Osteoblast (primary cell): Measurements from ENCODE around the gene TCF12. TPM values are rescaled to one million over a fixed set of nuclear protein-coding genes. Genes with fewer than 3 reads are reported as not detected.
"Not testable (repeated sequence)": the region's sequence is repeated elsewhere in the genome, so short reads cannot be mapped to it uniquely, and the experiment has no call there.

Source experiments
- DNase-seq: peaks from one replicate; pipeline ENCODE4 v3.0.0; 2011; ENCODE audit warnings: low spot score, mixed read lengths; ENCODE audit not compliant: insufficient read length; ENCODE audit errors: missing footprints
- H2AFZ ChIP-seq: 2 replicates; pipeline ENCODE4 v1.6.0; 2011; ENCODE audit warnings: mild to moderate bottlenecking, low read length
- H3K27ac ChIP-seq: 2 replicates; pipeline ENCODE4 v1.5.1; 2011; ENCODE audit warnings: mild to moderate bottlenecking, low read depth, low read length, moderate library complexity
- H3K27me3 ChIP-seq: 2 replicates; pipeline ENCODE4 v1.6.0; 2012; ENCODE audit warnings: mild to moderate bottlenecking, control low read depth, inconsistent platforms, low read length, moderate library complexity; ENCODE audit not compliant: insufficient read depth
- H3K36me3 ChIP-seq: 2 replicates; pipeline ENCODE4 v1.5.1; 2011; ENCODE audit warnings: mild to moderate bottlenecking, low read length, control low read depth, moderate library complexity; ENCODE audit not compliant: insufficient read depth
- H3K4me1 ChIP-seq: 2 replicates; pipeline ENCODE4 v1.5.1; 2011; ENCODE audit warnings: mild to moderate bottlenecking, low read length, control low read depth, moderate library complexity; ENCODE audit not compliant: insufficient read depth
- H3K4me2 ChIP-seq: 2 replicates; pipeline ENCODE4 v1.6.0; 2011; ENCODE audit warnings: mild to moderate bottlenecking, low read length; ENCODE audit not compliant: insufficient read depth
- H3K4me3 ChIP-seq: fragments of 200-600 bp; sonication (generic); 3 replicates; pipeline ENCODE4 v1.5.1; 2012; ENCODE audit warnings: mild to moderate bottlenecking, low read length, inconsistent platforms; ENCODE audit not compliant: insufficient read depth
- H3K79me2 ChIP-seq: 2 replicates; pipeline ENCODE4 v1.6.0; 2012; ENCODE audit warnings: mild to moderate bottlenecking, low read length, control low read depth, inconsistent platforms; ENCODE audit not compliant: insufficient read depth
- H3K9me3 ChIP-seq: 2 replicates; pipeline ENCODE4 v1.5.1; 2011; ENCODE audit warnings: low read depth, low read length, control low read depth
- H4K20me1 ChIP-seq: 2 replicates; pipeline ENCODE4 v1.6.0; 2012; ENCODE audit warnings: mild to moderate bottlenecking, low read length, control low read depth; ENCODE audit not compliant: insufficient read depth
- total RNA-seq: library from RNA; depleted of rRNA; stranded (reverse); fragments of >200 nt; gene quantifications from 2 replicates; pipeline ENCODE4 v1.2.3, GENCODE V29; 2012
- TF ChIP-seq, protein P1 (sequence below): IDR thresholded peaks from 2 replicates; pipeline ENCODE4 v1.5.1; 2011; ENCODE audit warnings: mild to moderate bottlenecking, low read depth, low read length, moderate library complexity; ENCODE audit errors: extremely low read depth

Gene TCF12
- total RNA-seq, 1 donor = 86.5 TPM

DNA sequence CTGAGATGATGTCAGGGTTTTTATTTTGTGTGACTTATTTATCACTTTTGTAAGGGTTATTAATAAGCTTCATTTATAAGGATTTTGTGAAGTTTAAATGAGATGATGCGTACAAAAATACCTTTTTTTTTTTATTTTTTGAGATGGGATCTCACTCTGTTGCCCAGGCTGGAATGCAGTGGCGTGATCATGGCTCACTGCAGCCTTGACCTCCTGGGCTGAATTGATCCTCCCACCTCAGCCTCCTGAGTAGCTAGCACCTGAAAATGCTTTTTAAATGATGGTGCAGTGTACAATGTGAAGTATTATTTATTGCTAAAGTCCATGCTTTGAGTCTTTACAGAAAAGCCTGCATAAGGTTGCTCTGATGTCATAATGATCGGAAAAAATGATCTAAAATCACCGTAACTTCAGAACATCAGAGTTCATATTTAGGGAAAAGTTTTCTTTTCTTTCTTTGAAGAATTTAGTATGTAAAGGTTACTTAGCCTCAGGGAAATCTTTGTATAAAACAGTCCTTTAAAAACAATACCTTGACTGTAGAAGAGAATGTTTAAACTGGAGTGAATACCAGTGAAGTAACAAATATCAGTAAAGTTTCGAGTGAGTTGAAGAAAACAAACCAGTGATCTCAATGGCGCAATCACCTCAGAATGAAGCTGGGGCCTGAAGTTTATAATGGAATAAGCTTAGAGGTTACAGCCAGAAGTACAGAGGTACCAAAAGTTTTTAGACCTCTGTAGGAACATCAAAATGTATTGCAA is 29.7 kb downstream of the TCF12 start:
- no peaks in the 10 kb centered on the region for H3K9me3 ChIP-seq
- peaks cover 11% of the 10 kb centered on the region for H3K4me1 ChIP-seq
- DNase-seq = no peak
- H3K4me2 ChIP-seq = peak overlapping the region; percentile 64
- H3K27ac ChIP-seq = peak overlapping the region; percentile 19
- H2AFZ ChIP-seq = no peak overlapping the region
- H3K27me3 ChIP-seq = no peaks in the 10 kb centered on the region
- H3K36me3 ChIP-seq = peaks cover 4% of the 10 kb centered on the region
- peaks cover 99% of the 10 kb centered on the region for H3K79me2 ChIP-seq
- TF ChIP-seq, protein P1, sequence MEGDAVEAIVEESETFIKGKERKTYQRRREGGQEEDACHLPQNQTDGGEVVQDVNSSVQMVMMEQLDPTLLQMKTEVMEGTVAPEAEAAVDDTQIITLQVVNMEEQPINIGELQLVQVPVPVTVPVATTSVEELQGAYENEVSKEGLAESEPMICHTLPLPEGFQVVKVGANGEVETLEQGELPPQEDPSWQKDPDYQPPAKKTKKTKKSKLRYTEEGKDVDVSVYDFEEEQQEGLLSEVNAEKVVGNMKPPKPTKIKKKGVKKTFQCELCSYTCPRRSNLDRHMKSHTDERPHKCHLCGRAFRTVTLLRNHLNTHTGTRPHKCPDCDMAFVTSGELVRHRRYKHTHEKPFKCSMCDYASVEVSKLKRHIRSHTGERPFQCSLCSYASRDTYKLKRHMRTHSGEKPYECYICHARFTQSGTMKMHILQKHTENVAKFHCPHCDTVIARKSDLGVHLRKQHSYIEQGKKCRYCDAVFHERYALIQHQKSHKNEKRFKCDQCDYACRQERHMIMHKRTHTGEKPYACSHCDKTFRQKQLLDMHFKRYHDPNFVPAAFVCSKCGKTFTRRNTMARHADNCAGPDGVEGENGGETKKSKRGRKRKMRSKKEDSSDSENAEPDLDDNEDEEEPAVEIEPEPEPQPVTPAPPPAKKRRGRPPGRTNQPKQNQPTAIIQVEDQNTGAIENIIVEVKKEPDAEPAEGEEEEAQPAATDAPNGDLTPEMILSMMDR = no peak
- peaks cover 28% of the 10 kb centered on the region for H4K20me1 ChIP-seq
- H3K4me3 ChIP-seq = no peak overlapping the region

DNA sequence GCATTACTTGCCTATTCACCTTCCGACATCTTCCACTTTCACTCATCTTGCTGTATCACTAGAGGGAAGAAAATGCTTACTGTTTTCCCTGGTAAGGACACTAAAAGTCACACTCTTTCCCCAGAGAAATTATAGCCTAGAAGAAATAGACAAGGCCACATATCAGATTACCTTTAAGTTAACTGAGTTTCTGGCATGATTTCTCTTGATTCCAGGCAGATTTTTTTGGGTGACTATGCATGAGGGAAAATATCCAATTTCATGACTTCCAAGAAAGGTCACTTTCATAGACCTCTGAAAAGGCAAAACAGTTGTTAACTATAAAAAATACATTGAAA is 30.3 kb downstream of the TCF12 start:
- H3K4me3 ChIP-seq = no peak overlapping the region
- TF ChIP-seq, protein P1 = no peak
- no peaks in the 10 kb centered on the region for H3K27me3 ChIP-seq
- no peaks in the 10 kb centered on the region for H3K9me3 ChIP-seq
- H3K4me1 ChIP-seq = peaks cover 11% of the 10 kb centered on the region
- no peak for DNase-seq
- H4K20me1 ChIP-seq = peaks cover 28% of the 10 kb centered on the region
- H3K4me2 ChIP-seq = peak overlapping the region; percentile 64
- peaks cover 4% of the 10 kb centered on the region for H3K36me3 ChIP-seq
- peak overlapping the region; percentile 19 for H3K27ac ChIP-seq
- peaks cover 99% of the 10 kb centered on the region for H3K79me2 ChIP-seq
- H2AFZ ChIP-seq = no peak overlapping the region

DNA sequence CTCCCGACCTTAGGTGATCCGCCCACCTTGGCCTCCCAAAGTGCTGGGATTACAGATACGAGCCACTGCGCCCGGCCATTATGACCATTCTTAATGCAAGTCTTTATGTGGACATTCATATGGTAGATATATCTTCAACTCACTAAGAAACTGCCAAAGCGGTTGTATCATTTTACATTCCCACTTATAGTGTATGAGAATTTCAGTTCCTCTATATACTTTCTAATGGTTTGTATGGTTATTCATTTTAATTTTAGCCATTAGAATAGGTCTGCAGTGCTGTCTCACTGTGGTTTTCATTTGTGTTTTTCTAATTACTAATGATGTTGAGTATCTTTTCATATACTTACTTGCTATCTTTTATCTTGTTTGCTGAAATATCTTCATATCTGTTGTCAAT is 32.5 kb downstream of the TCF12 start:
- Histone ChIP-seq H4K20me1 (peaks cover 25% of the 10 kb centered on the region), H3K4me2 (no peak overlapping the region), H3K27me3 (no peaks in the 10 kb centered on the region), H2AFZ (no peak overlapping the region), H3K27ac (no peak overlapping the region), H3K4me1 (peaks cover 11% of the 10 kb centered on the region), H3K9me3 (no peaks in the 10 kb centered on the region), H3K79me2 (peaks cover 96% of the 10 kb centered on the region), H3K36me3 (no peaks in the 10 kb centered on the region), H3K4me3 (no peak overlapping the region)
- no peak for DNase-seq
- TF ChIP-seq, protein P1 = no peak

DNA sequence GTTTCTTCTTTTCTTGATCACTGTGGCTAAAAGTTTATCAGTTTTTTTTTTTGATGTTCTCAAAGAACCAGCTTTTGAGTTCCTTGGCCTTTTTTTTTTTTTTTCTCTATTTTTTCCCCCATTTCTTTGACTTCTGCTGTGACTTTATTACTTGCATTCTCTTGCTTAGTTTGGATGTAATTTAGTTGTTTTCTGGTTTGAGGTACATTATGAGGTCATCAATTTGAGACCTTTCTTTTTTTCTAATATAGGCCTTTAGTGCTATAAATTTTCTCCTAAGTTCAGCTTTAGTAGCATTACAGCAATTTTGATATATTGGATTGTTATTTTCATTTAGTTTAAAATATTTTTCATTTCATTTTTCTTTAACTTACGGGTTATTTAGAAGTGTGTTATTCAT is 35.3 kb downstream of the TCF12 start:
- no peak overlapping the region for H2AFZ ChIP-seq
- no peaks in the 10 kb centered on the region for H3K9me3 ChIP-seq
- H3K4me3 ChIP-seq = no peak overlapping the region
- peaks cover 3% of the 10 kb centered on the region for H3K4me1 ChIP-seq
- TF ChIP-seq, protein P1 = no peak
- no peak for DNase-seq
- no peak overlapping the region for H3K4me2 ChIP-seq
- H3K79me2 ChIP-seq = peaks cover 95% of the 10 kb centered on the region
- H4K20me1 ChIP-seq = peaks cover 26% of the 10 kb centered on the region
- H3K36me3 ChIP-seq = no peaks in the 10 kb centered on the region
- H3K27ac ChIP-seq = no peak overlapping the region
- H3K27me3 ChIP-seq = no peaks in the 10 kb centered on the region

DNA sequence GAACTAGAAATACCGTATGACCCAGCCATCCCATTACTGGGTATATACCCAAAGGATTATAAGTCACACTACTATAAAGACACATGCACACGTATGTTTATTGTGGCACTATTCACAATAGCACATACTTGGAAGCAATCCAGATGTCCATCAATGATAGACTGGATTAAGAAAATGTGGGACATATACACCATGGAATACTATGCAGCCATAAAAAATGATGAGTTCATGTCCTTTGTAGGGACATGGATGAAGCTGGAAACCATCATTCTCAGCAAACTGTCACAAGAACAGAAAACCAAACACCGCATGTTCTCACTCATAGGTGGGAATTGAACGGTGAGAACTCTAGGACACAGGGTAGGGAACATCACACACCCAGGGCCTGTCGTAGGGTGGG is 36.6 kb downstream of the TCF12 start:
- not testable (repeated sequence) for H3K4me3 ChIP-seq, H3K9me3 ChIP-seq, H3K27me3 ChIP-seq, H3K27ac ChIP-seq, DNase-seq, H3K4me1 ChIP-seq, H3K4me2 ChIP-seq, H3K36me3 ChIP-seq, H2AFZ ChIP-seq
- Histone ChIP-seq H4K20me1 (peaks cover 27% of the 10 kb centered on the region), H3K79me2 (peaks cover 95% of the 10 kb centered on the region)
